ENCODE measurements around the gene FAM53C.

- TF ChIP-seq CTCF (conservative IDR thresholded peaks at IDR 0.05) (no peak), ZFX (IDR thresholded peaks at IDR 0.05) (no peak)
These were observed 48.2 kb downstream of the FAM53C start for GRCh38 chr5:138386290-138386689.

Measured in C4-2B (cell line).